Adrenal gland (tissue), 12 donors: Measurements from ENCODE around the gene KLK6. TPM values are rescaled to one million over a fixed set of nuclear protein-coding genes. Genes with fewer than 3 reads are reported as not detected.

Source experiments
- DNase-seq, 7 donors: peaks; one replicate each; pipeline ENCODE4 v3.0.0-alpha.2; 2019 to 2020
- H3K27ac ChIP-seq, 5 donors: fragments of 200-600 bp; sonication (generic) in 4 of 5; 1 replicate in 3 of 5; 2 replicates in 2 of 5; pipeline versions ENCODE4 v1.5.1 to v1.8.0; 2016 to 2020; ENCODE audit warnings: mild to moderate bottlenecking in 1 of 5
- H3K27me3 ChIP-seq: fragments of 200-600 bp; 2 replicates; pipeline ENCODE4 v1.8.0; 2021
- H3K36me3 ChIP-seq, 2 donors: fragments of 200-600 bp; replicated peaks in 1 of 2; 1 replicate in 1 of 2; 2 replicates in 1 of 2; pipeline versions ENCODE4 v1.5.1 to v1.8.0; 2018 to 2022
- H3K4me1 ChIP-seq, 2 donors: fragments of 200-600 bp; replicated peaks in 1 of 2; 1 replicate in 1 of 2; 2 replicates in 1 of 2; pipeline versions ENCODE4 v1.5.1 to v1.8.0; 2018 to 2021
- H3K4me3 ChIP-seq, 4 donors: fragments of 200-600 bp; sonication (generic) in 3 of 4; one replicate each; pipeline ENCODE4 v1.5.1; 2016 to 2018
- H3K9me3 ChIP-seq, 3 donors: fragments of 200-600 bp; sonication (generic) in 1 of 3; replicated peaks in 1 of 3; 1 replicate in 2 of 3; 2 replicates in 1 of 3; pipeline versions ENCODE4 v1.5.1 to v1.8.0; 2016 to 2021
- POLR2A ChIP-seq, 2 donors: fragments of 450-650 bp; IDR thresholded peaks; one replicate each; pipeline ENCODE4 v1.6.1; 2017; ENCODE audit warnings: antibody characterized with exemption in 2 of 2, mild to moderate bottlenecking in 2 of 2, moderate library complexity in 1 of 2
- WGBS, 4 donors: extraction: QIAGEN DNeasy Blood & Tissue Kit in 2 of 4; methylation state at CpG; one replicate each; pipeline versions ENCODE4 v1.1.5 to v1.1.7; 2013 to 2017; 5-methylcytosine and 5-hydroxymethylcytosine counted together
- intact Hi-C, 2 donors: fragments of 100-400 bp; cut with DNase I; formaldehyde crosslinking; loops; one replicate each; pipeline versions ENCODE4 v1.14.1 to v1.15.0; 2022 to 2023
- polyA plus RNA-seq, 3 donors: library from polyadenylated mRNA; stranded (reverse); fragments of 200-250 nt in 2 of 3; fragments of 350-450 nt in 1 of 3; fragmentation: Illumina TruSeq in 1 of 3; extraction: RNeasy Lipid Tissue Mini Kit (QIAGEN cat#74804) in 1 of 3; gene quantifications; one replicate each; pipeline ENCODE4 v1.2.3, GENCODE V29; 2013 to 2014
- total RNA-seq, 9 donors: library from RNA; depleted of rRNA in 4 of 9; stranded (reverse); fragments of >200 nt in 4 of 9; fragments of 120-200 nt in 1 of 9; fragmentation: NEBNext Ultra II Directional in 1 of 9; extraction: Animal tissue kit (Norgen Biotek cat#: 25700) in 1 of 9; gene quantifications; one replicate each; pipeline versions ENCODE4 v1.1.0 to v1.2.4, GENCODE V29; 2013 to 2023
- TF ChIP-seq, protein P1 (sequence below), 6 experiments: fragments of 450-650 bp in 4 of 6; fragments of 200-600 bp in 2 of 6; sonication (generic) in 1 of 6; IDR thresholded peaks; 1 replicate in 5 of 6; 2 replicates in 1 of 6; pipeline versions ENCODE4 v1.5.1 to v1.8.0; 2016 to 2021; ENCODE audit warnings: antibody characterized with exemption in 6 of 6, mild to moderate bottlenecking in 2 of 6, moderate library complexity in 1 of 6
- donor health status: healthy with polysubstance abuse.
- donor health status: Bipolar disorder and iron deficiency.
- donor health status: DM: yes; HTN: yes; CAD: no.
- donor health status: DM: no; HTN: no; CAD: no.
- donor health status: DM: no; HTN: no; CAD: no.
- donor health status: DM: yes; HTN: yes; CAD: no.

The KLK6 gene
- total and polyA plus RNA-seq, 12 donors: not detected

DNA sequence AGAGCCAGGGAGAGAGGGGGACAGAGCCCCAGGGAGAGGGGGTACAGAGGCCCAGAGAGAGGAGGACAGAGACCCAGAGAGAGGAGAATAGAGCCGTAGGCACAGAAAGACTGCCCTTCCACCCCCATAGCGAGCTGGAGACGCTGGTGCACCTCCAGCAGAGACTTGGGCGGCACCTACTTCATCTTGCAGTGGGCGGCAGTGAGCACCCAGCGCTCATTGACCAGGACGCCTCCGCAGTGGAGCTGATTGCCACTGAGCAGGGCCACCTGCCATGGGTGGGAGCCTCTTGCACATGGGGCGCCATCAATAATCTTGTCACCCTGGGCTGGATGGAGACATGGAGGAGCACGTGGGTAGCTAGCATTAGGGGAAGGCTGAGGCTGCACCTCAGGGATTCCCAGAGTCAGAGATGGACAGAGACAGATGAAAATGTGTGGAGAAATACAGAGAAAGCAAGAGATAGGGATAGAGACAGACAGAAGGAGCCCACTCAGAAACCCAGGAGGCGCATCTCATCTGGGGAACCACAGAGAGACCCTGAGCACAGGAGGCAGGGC is 12.3 kb upstream of the KLK6 start:
- peaks cover 5% of the 10 kb centered on the region for H3K27me3 ChIP-seq
- intact Hi-C loops: no loop called here
- WGBS, 4 donors: 57 to 86% (median 71%) methylated on average over 11 of the region's 11 CpGs
- no peak for DNase-seq
- no peaks in the 10 kb centered on the region for H3K36me3 ChIP-seq
- TF ChIP-seq, protein P1, sequence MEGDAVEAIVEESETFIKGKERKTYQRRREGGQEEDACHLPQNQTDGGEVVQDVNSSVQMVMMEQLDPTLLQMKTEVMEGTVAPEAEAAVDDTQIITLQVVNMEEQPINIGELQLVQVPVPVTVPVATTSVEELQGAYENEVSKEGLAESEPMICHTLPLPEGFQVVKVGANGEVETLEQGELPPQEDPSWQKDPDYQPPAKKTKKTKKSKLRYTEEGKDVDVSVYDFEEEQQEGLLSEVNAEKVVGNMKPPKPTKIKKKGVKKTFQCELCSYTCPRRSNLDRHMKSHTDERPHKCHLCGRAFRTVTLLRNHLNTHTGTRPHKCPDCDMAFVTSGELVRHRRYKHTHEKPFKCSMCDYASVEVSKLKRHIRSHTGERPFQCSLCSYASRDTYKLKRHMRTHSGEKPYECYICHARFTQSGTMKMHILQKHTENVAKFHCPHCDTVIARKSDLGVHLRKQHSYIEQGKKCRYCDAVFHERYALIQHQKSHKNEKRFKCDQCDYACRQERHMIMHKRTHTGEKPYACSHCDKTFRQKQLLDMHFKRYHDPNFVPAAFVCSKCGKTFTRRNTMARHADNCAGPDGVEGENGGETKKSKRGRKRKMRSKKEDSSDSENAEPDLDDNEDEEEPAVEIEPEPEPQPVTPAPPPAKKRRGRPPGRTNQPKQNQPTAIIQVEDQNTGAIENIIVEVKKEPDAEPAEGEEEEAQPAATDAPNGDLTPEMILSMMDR (IDR thresholded peaks at IDR 0.05): no peak
- TF ChIP-seq POLR2A (IDR thresholded peaks at IDR 0.05): no peak
- no peak overlapping the region for H3K27ac ChIP-seq
- H3K4me1 ChIP-seq: no peaks in the 10 kb centered on the region
- no peaks in the 10 kb centered on the region for H3K9me3 ChIP-seq
- no peak overlapping the region for H3K4me3 ChIP-seq

DNA sequence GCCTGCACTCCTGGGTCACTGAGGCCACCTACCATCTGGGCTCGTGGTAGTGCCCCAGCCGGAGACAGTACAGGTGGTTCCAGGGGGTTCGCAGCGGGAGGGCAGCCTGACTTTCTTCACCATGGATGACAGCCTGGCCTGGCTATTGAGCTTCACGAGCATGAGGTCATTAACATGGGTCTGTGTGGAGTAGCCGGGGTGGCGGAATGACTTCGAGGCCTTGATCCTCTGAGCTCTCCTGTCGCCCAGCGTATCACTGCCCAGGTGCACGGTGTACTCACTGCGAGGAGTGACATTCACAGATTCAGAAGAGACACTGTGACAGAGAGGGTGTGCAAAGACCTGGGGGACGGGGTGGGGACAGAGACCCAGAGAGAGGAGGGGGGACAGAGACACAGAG is 10.8 kb upstream of the KLK6 start:
- DNase-seq: no peak
- no peaks in the 10 kb centered on the region for H3K36me3 ChIP-seq
- intact Hi-C loops: no loop called here
- H3K4me1 ChIP-seq: no peaks in the 10 kb centered on the region
- H3K27ac ChIP-seq: no peak overlapping the region
- WGBS, 4 donors: 64 to 81% (median 71%) methylated on average over 5 to 13 of the region's 13 CpGs
- no peaks in the 10 kb centered on the region for H3K9me3 ChIP-seq
- H3K27me3 ChIP-seq: peaks cover 8% of the 10 kb centered on the region
- no peak for TF ChIP-seq POLR2A (IDR thresholded peaks at IDR 0.05)
- TF ChIP-seq, protein P1 (IDR thresholded peaks at IDR 0.05): no peak
- no peak overlapping the region for H3K4me3 ChIP-seq

DNA sequence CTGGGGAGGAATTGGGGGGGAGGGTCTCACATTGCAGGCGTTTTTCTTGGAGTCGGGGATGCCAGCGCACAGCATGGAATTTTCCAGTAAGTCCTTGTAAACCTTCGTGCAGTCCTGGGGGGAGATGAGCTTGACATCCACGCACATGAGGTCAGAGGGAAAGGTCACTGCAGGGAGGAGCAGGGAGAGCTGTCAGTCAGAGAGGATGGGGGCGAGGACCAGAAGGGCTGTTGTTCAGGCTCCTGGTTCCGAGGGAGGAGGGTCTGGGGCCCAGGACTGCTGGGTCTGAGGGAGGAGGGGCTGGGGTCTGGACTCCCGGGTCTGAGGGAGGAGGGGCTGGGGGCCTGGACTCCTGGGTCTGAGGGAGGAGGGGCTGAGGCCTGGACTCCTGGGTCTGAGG is 10.4 kb upstream of the KLK6 start:
- intact Hi-C loops: no loop called here
- Histone ChIP-seq H3K4me3 (no peak overlapping the region), H3K4me1 (no peaks in the 10 kb centered on the region)

DNA sequence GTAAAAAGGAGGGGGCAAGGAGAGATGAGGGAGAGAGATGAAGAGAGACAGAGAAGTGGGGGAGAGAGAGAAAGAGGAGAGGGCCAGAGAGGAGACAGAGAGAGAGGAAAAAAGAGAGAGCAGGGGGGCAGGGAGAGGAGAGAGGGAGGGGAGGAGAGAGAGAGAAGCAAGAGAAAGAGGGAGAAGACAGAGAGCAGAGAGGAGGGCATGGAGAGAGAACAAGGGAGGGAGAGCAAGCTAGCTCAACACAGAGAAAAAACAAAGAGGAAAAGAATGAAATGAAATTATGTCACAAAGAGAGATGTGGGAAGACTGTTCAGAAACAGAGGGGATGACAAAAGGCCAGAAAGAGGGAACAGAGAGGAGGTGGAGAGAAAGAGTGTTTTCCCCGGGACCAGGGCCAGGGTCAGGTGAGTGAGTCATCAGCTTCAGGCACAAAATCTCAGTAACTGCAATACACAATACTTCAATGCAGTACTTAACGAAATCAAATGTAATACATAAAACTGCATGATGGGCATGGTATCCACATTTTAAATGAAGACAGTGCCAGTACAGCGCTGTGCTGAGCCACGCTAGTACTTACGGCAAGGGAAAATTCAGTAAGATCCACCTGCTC is 9.5 kb upstream of the KLK6 start:
- Histone ChIP-seq H3K27me3 (peaks cover 8% of the 10 kb centered on the region), H3K9me3 (no peaks in the 10 kb centered on the region), H3K4me3 (no peak overlapping the region), H3K4me1 (no peaks in the 10 kb centered on the region), H3K27ac (no peak overlapping the region), H3K36me3 (no peaks in the 10 kb centered on the region)
- TF ChIP-seq, protein P1 (IDR thresholded peaks at IDR 0.05): no peak
- TF ChIP-seq POLR2A (IDR thresholded peaks at IDR 0.05): no peak
- peak in 2 of 7 donors; percentile 8 to 23 for DNase-seq
- WGBS, 4 donors: 42 to 51% (median 48%) methylated on average over 5 of the region's 5 CpGs
- intact Hi-C loops: no loop called here

More for the DNA sequence above, 10.4 kb upstream of the KLK6 start:
- Histone ChIP-seq H3K9me3 (no peaks in the 10 kb centered on the region), H3K36me3 (no peaks in the 10 kb centered on the region), H3K27me3 (peaks cover 8% of the 10 kb centered on the region), H3K27ac (no peak overlapping the region)
- TF ChIP-seq POLR2A (IDR thresholded peaks at IDR 0.05): no peak
- TF ChIP-seq, protein P1 (IDR thresholded peaks at IDR 0.05): no peak
- no peak for DNase-seq
- 47 to 57% (median 53%) methylated on average over 7 to 8 of the region's 8 CpGs for WGBS, 4 donors
